M059J (cell line): ENCODE results near the gene DYNC1I1. TPM values are rescaled to one million over a fixed set of nuclear protein-coding genes. Genes with fewer than 3 reads are reported as not detected.

Source experiments
- DNase-seq: peaks from one replicate; pipeline ENCODE4 v3.0.0-alpha.2; 2012; ENCODE audit warnings: low read depth
- total RNA-seq: library from RNA; depleted of rRNA; stranded (reverse); fragments of >200 nt; shearing (Covaris generic); gene quantifications from 2 replicates; pipeline ENCODE4 v1.2.3, GENCODE V29; 2014

The DYNC1I1 gene
- total RNA-seq, 1 experiment from 2014 or later = 2.4 TPM

DNA sequence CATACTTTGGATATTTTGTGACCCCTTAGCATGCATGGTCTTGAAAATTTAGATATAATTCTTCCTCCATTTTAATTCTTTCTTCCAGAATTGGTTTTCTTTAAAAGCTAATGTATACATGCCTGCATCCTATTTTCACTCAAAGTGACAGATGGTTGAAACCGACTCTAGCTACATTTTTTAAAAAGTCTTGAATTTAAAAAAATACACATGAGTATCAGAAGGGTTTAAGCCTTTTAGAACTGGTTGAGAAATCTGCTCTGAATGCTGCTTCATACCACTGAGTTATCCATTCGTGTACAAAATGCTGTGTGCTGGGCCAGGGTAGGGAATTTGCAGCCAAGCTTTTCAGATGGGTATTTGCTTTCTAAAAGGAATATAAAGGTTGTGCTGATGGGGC is 16.5 kb downstream of the DYNC1I1 start:
- DNase-seq = no peak

DNA sequence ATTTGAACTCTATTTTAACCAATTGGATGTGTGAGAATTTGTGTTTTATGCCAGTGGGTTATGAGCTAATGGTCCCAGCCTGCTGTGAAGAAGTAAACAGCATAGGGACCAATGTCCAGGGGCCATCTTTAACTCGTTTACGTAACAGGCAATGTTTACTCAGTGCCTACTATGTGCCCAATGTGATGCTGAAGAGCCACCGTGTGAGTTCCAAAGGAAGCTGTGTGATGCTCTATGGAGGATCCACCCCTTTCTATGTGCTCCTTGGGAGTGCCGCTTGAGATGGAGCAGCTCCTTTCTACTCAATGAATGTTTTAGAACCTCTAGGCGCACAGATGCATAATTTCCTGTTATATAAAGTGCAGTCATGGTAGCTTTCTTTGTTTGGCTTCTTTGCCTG is 21.3 kb downstream of the DYNC1I1 start:
- no peak for DNase-seq

DNA sequence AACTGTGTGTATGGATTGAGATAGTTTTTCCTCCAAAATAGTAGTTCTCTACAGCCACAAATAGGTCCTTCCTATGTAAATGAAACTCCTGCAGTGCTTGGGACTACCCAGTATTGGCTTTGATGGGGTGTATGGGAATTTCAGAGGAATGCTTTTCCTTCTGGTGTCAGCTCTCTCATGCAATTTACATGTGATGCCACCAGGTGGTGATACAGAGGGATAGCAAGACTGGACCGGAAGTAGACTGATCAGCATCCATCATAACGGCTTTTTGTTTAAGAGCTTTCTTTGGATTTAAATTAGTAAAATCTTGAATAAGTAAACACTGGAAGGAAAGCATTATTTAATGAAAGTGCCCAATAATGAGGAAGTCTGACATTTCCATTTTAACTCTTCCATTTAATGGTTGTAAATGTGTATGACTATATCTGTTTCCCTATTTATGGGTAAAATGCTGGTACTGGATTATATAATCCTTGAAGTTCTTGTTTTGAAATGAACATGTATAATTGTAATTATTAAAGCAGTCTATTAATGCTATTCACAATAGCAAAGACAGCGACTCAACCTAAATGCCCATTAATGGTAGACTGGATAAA is 22.7 kb downstream of the DYNC1I1 start:
- DNase-seq = peak; percentile 35

DNA sequence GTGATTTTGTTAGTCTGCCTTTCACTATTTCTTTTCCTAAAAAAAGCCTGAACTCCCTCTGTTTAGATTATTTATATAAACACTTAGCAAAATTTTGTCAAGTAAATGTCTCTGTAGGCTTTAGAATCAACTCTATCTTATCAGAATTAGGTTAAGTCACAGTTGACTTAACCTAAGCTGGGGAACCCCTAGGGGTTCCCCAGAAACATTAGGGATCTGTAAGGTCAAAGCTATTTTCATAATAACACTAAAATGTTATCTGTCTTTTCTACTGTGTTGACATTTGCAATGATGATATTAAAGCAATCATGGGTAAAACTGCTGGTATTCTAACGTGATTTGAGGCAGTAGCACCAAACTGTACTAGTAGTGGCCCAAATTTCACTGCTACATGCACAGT is 24.3 kb downstream of the DYNC1I1 start:
- no peak for DNase-seq

DNA sequence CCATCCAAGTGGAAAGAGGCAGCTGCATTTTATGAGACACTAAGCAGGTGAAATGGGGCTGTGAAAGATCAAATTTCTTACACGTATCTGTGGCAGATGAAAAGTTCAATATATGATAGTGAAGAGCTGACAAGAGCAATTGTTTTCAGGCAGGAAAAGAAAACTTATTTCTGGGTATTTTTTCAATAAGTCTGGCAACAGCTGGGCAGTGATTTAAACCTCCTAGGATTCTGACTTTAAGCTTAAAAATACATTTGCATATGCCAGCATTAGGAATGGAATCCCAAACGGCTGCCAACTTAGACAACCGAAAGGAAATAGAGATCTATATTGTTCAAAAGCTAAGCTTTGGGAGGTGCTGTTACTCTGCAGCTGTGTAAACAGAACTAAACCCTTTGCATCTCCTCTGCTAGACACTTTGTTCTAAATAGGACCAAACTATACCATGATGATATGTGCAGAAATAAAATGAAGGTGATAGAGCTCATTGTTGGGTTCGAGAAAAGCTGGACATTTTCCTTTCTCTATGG is 26.1 kb downstream of the DYNC1I1 start:
- no peak for DNase-seq

- no peak for DNase-seq
Measured at GRCh38 chr7:95800787-95801186, 28.4 kb downstream of the DYNC1I1 start.

DNA sequence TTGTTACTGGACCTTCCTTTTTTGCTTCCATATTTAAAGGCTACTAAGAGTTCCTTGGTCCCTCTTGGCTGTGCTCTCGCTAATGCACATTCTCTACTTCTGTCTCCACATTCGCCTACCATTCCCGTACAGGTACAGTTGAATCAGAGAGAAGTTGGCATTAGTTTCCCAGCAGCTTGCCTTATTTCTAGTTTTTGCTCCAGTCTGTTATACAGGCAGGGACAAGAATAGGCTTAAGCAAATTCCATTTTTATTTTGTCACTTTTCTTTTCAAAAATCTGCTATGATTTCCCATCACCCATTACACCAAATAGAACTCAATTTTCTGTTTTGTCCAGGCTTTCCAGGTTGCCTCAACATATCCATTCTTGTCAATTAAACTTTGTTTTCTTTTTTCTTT is 29.9 kb downstream of the DYNC1I1 start:
- no peak for DNase-seq

GRCh38 chr7:95804052-95804451 is 31.7 kb downstream of the DYNC1I1 start:
- DNase-seq = no peak

GRCh38 chr7:95805909-95806308 is 33.6 kb downstream of the DYNC1I1 start:
- DNase-seq = no peak

DNA sequence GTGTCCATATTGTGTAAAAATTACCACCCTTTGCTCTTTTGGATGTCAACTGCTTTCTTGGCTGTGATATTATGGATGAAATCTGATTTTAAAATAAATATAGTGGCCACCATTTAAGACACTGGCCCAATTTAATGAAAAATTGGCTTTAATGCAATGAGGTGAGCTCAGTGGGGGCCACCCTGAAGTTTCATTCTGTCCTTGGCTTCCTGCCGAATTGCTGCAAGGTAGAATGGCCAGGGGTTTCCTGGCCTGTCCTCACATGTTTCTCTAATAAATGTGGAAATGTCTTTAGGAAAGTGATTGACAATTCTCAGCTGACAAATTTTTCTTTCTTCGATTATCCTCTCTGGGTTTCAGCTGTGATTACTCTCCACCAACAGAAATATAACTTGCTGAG is 36.0 kb downstream of the DYNC1I1 start:
- no peak for DNase-seq

DNA sequence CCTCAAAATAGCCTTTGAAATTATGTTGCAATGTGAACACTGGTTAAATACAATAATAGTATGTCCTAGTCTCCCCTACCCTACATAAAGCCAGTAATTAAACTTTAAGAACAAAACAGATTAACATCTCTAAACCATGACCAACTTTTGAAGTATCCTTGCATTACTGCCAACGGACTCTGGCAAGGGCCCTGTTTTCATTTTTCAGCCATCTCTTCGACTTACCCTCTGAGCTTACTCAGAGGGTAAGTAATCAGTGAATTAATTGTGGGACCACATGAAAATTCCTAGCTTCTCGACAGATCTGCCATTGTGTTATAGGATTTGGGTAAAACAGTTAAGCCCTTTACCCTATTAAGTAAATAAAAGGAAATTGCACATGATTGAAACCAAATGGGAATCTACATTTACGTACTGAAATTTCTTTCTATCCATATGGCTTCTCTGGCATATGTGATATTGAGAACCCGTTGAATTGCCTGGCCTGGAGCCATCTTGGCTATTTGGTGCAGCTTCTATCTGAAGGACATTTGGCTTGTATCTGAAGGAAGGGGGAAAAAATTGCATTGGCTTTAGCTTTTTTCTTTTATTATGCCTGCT is 39.6 kb downstream of the DYNC1I1 start:
- peak; percentile 19 for DNase-seq

- no peak for DNase-seq
Measured at GRCh38 chr7:95814721-95815120, 42.4 kb downstream of the DYNC1I1 start.

GRCh38 chr7:95817866-95818640 is 45.7 kb downstream of the DYNC1I1 start:
- no peak for DNase-seq

- peak; percentile 21 for DNase-seq
Measured at GRCh38 chr7:95820778-95821177, 48.4 kb downstream of the DYNC1I1 start.

GRCh38 chr7:95822717-95823116 is 50.4 kb downstream of the DYNC1I1 start:
- no peak for DNase-seq

GRCh38 chr7:95824616-95825015 is 52.3 kb downstream of the DYNC1I1 start:
- no peak for DNase-seq

- DNase-seq = peak; percentile 42
Measured at GRCh38 chr7:95828824-95829790, 56.8 kb downstream of the DYNC1I1 start.

DNA sequence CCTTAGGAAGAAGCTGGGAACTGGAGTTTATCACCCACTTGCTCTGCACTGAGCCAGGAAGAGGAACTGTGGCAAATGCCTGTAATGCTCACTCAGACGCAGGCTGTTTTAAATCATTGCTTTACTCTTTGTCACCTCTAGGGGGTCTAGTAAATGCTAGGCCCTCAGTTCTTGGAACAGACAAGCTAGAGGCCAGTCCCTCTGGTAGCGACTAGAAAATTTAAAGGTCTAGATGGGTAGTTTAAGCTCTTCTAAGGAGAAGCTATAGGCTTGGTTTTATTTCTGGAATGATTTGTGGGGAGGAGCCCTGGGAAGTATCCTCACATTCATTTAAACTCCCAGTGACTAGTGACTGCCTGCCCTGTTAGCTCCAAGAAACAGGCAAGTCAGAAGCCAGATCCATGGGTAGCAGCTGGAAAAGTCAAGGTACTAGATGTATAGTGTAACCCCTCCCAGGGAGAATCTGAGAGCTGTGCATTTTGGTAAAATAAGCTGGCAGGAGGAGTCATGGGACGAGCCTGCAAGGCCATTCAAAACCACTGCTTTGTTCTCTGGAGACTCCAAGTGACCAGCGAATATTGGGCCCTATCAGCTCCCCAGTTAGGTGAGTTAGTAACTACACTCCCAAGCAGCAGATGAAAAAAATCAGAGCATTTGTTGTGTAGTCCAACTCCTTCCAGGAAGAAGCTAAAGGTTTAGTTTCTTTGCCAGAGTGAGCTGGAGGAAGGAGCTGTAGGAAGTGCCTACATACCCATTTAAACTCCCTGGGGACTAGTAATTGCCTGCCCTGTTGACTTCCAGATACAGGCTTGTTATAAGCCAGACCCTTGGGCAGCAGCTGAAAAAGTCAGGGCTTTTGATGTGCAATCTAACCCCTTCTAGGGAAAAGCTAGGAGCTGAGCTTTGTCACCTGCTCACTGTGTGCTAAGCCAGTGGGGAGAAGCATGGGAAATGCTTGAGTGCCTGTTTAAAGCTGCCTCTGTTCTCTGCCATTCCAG is 68.9 kb downstream of the DYNC1I1 start:
- peak; percentile 14 for DNase-seq

GRCh38 chr7:95843286-95843685 is 70.9 kb downstream of the DYNC1I1 start:
- no peak for DNase-seq

DNA sequence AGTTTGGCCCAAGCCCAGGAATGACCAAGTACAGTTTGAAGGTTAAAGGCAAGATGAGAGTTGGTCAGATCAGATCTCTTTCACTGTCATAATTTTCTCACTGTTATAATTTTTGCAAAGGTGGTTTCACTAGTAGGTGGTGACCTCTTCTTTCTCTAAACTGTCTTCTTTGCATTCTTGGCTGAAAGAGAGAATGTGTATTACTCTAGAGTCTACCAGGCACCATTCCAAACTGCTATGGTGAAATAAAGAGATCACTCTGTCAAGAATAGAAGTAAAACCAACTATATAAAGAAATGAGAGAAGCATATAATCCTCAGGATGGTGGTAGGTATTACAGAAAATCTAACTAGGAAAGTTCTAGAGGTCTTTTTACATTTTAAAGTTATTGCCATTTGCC is 72.7 kb downstream of the DYNC1I1 start:
- DNase-seq = no peak
